GM12875 (cell line): ENCODE results near the gene ZFX.

Source experiments
- H3K4me3 ChIP-seq: one replicate; pipeline ENCODE4 v1.5.1; 2011; ENCODE audit warnings: low read depth, low read length, control low read depth
- TF ChIP-seq, protein P1 (sequence below): IDR thresholded peaks from 2 replicates; pipeline ENCODE4 v1.5.1; 2011; ENCODE audit warnings: low read depth, mild to moderate bottlenecking, control low read depth, inconsistent platforms, low read length, moderate library complexity, borderline replicate concordance; ENCODE audit not compliant: insufficient read depth

Gene ZFX

GRCh38 chrX:24260842-24261550, 111.5 kb downstream of the ZFX start:
- no peak overlapping the region for H3K4me3 ChIP-seq
- TF ChIP-seq, protein P1, sequence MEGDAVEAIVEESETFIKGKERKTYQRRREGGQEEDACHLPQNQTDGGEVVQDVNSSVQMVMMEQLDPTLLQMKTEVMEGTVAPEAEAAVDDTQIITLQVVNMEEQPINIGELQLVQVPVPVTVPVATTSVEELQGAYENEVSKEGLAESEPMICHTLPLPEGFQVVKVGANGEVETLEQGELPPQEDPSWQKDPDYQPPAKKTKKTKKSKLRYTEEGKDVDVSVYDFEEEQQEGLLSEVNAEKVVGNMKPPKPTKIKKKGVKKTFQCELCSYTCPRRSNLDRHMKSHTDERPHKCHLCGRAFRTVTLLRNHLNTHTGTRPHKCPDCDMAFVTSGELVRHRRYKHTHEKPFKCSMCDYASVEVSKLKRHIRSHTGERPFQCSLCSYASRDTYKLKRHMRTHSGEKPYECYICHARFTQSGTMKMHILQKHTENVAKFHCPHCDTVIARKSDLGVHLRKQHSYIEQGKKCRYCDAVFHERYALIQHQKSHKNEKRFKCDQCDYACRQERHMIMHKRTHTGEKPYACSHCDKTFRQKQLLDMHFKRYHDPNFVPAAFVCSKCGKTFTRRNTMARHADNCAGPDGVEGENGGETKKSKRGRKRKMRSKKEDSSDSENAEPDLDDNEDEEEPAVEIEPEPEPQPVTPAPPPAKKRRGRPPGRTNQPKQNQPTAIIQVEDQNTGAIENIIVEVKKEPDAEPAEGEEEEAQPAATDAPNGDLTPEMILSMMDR = no peak

DNA sequence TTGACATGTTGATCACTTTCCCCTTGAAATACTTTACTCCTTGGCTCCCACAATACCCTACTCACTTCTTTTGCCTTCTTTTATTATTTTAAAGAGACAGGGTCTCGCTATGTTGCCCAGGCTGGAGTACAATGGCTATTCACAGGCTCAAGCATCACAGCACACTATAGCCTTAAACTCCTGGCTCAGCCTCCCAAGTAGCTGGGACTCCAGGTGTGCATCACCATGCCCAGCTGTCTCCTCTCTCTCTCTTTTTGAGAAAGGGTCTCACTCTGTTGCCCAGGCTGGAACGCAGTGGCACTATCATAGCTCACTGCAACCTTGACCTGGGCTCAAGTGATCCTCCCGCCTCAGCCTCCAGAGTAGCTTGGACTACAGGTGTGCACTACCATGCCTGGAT, 112.8 kb downstream of the ZFX start:
- no peak overlapping the region for H3K4me3 ChIP-seq
- TF ChIP-seq, protein P1 = no peak

DNA sequence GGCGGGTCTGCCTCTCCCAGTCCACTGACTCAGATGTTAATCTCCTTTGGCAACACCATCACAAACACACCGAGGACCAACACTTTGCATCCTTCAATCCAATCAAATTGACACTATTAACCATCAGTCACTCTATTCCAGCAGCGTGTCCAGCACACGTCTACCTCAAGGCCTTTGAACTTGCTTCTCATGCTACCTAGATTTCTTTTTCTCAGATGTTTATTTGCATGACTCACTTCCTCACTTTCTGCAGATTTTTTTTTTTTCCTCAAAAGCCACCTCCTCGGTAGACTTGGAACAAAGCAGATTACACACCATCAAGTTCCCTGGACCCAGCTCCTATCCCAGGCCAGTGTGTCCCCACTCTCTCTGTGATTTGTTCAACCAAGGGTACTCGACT, 114.9 kb downstream of the ZFX start:
- no peak overlapping the region for H3K4me3 ChIP-seq
- TF ChIP-seq, protein P1 = no peak
